Activated T-helper 17 cell treated with anti-CD3 and anti-CD28 coated beads, Interleukin-2, amount 50 U/mL, for 72 hours (primary cell): ENCODE data around the gene EN2. TPM values are rescaled to one million over a fixed set of nuclear protein-coding genes. Genes with fewer than 3 reads are reported as not detected.

Experiments
- ATAC-seq: fragments of 150-1000 bp; cut with Tn5 transposase; replicated peaks from 2 replicates; pipeline ENCODE4 v1.10.0; 2021; ENCODE audit warnings: mild to moderate bottlenecking, moderate library complexity
- H3K27ac Mint-ChIP-seq: one replicate; pipeline ENCODE4 v1.8.0; 2022; ENCODE audit warnings: mixed read lengths
- H3K27me3 Mint-ChIP-seq: one replicate; pipeline ENCODE4 v1.8.0; 2022; ENCODE audit warnings: mixed read lengths
- H3K36me3 Mint-ChIP-seq: one replicate; pipeline ENCODE4 v1.8.0; 2022; ENCODE audit warnings: low read depth, mild to moderate bottlenecking, mixed read lengths
- H3K4me1 Mint-ChIP-seq: one replicate; pipeline ENCODE4 v1.8.0; 2022; ENCODE audit warnings: mixed read lengths
- H3K4me3 Mint-ChIP-seq: one replicate; pipeline ENCODE4 v1.8.0; 2022; ENCODE audit warnings: mild to moderate bottlenecking, mixed read lengths
- H3K9me3 Mint-ChIP-seq: one replicate; pipeline ENCODE4 v1.8.0; 2022; ENCODE audit warnings: mixed read lengths
- total RNA-seq, 2 donors: library from RNA; stranded (reverse); gene quantifications; one replicate each; pipeline ENCODE4 v1.2.3, GENCODE V29; 2022

Gene EN2
- total RNA-seq, 2 donors from 2014 or later, result not detected

- peak; percentile 91 for ATAC-seq
- peaks cover 12% of the 10 kb centered on the region for H3K4me1 Mint-ChIP-seq
- peak overlapping the region; percentile 87 for H3K27ac Mint-ChIP-seq
- H3K9me3 Mint-ChIP-seq, result peaks cover 4% of the 10 kb centered on the region
- peak overlapping the region; percentile 84 for H3K4me3 Mint-ChIP-seq
- H3K27me3 Mint-ChIP-seq, result peaks cover 12% of the 10 kb centered on the region
- H3K36me3 Mint-ChIP-seq, result peaks cover 6% of the 10 kb centered on the region
These were observed 33.0 kb downstream of the EN2 start for GRCh38 chr7:155490697-155491628.

GRCh38 chr7:155491812-155492211, 33.9 kb downstream of the EN2 start:
- ATAC-seq, result no peak
- no peak overlapping the region for H3K27ac Mint-ChIP-seq
- peaks cover 6% of the 10 kb centered on the region for H3K36me3 Mint-ChIP-seq
- peak overlapping the region; percentile 84 for H3K4me3 Mint-ChIP-seq
- H3K4me1 Mint-ChIP-seq, result peaks cover 12% of the 10 kb centered on the region
- H3K27me3 Mint-ChIP-seq, result peaks cover 12% of the 10 kb centered on the region
- peaks cover 4% of the 10 kb centered on the region for H3K9me3 Mint-ChIP-seq

- peaks cover 6% of the 10 kb centered on the region for H3K36me3 Mint-ChIP-seq
- H3K27me3 Mint-ChIP-seq, result peaks cover 18% of the 10 kb centered on the region
- H3K9me3 Mint-ChIP-seq, result peaks cover 4% of the 10 kb centered on the region
- H3K27ac Mint-ChIP-seq, result no peak overlapping the region
- ATAC-seq, result no peak
- H3K4me3 Mint-ChIP-seq, result no peak overlapping the region
- peaks cover 12% of the 10 kb centered on the region for H3K4me1 Mint-ChIP-seq
These were observed 36.0 kb downstream of the EN2 start for GRCh38 chr7:155493744-155494538.

GRCh38 chr7:155494551-155494950, 36.6 kb downstream of the EN2 start:
- Mint-ChIP-seq H3K9me3 (peaks cover 4% of the 10 kb centered on the region), H3K27me3 (peaks cover 23% of the 10 kb centered on the region), H3K4me3 (no peak overlapping the region), H3K27ac (no peak overlapping the region), H3K36me3 (peaks cover 6% of the 10 kb centered on the region), H3K4me1 (peaks cover 12% of the 10 kb centered on the region)
- no peak for ATAC-seq

- peaks cover 4% of the 10 kb centered on the region for H3K9me3 Mint-ChIP-seq
- H3K4me3 Mint-ChIP-seq, result no peak overlapping the region
- peaks cover 12% of the 10 kb centered on the region for H3K4me1 Mint-ChIP-seq
- H3K27ac Mint-ChIP-seq, result no peak overlapping the region
- H3K36me3 Mint-ChIP-seq, result peaks cover 6% of the 10 kb centered on the region
- ATAC-seq, result no peak
- peaks cover 31% of the 10 kb centered on the region for H3K27me3 Mint-ChIP-seq
These were observed 37.7 kb downstream of the EN2 start for GRCh38 chr7:155495440-155496248.

- H3K36me3 Mint-ChIP-seq, result no peaks in the 10 kb centered on the region
- H3K27ac Mint-ChIP-seq, result no peak overlapping the region
- peaks cover 6% of the 10 kb centered on the region for H3K4me1 Mint-ChIP-seq
- H3K27me3 Mint-ChIP-seq, result peaks cover 34% of the 10 kb centered on the region
- no peaks in the 10 kb centered on the region for H3K9me3 Mint-ChIP-seq
- no peak overlapping the region for H3K4me3 Mint-ChIP-seq
- ATAC-seq, result no peak
These were observed 38.5 kb downstream of the EN2 start for GRCh38 chr7:155496267-155497005.

GRCh38 chr7:155497149-155497901, 39.4 kb downstream of the EN2 start:
- no peaks in the 10 kb centered on the region for H3K36me3 Mint-ChIP-seq
- ATAC-seq, result no peak
- no peaks in the 10 kb centered on the region for H3K4me1 Mint-ChIP-seq
- peaks cover 38% of the 10 kb centered on the region for H3K27me3 Mint-ChIP-seq
- H3K9me3 Mint-ChIP-seq, result no peaks in the 10 kb centered on the region
- no peak overlapping the region for H3K27ac Mint-ChIP-seq
- no peak overlapping the region for H3K4me3 Mint-ChIP-seq

GRCh38 chr7:155505422-155505793, 47.5 kb downstream of the EN2 start:
- ATAC-seq, result no peak
- peaks cover 5% of the 10 kb centered on the region for H3K4me1 Mint-ChIP-seq
- peaks cover 16% of the 10 kb centered on the region for H3K36me3 Mint-ChIP-seq
- no peak overlapping the region for H3K27ac Mint-ChIP-seq
- no peaks in the 10 kb centered on the region for H3K9me3 Mint-ChIP-seq
- H3K4me3 Mint-ChIP-seq, result no peak overlapping the region
- H3K27me3 Mint-ChIP-seq, result peaks cover 85% of the 10 kb centered on the region

- H3K4me1 Mint-ChIP-seq, result peaks cover 5% of the 10 kb centered on the region
- H3K9me3 Mint-ChIP-seq, result no peaks in the 10 kb centered on the region
- H3K27me3 Mint-ChIP-seq, result peaks cover 88% of the 10 kb centered on the region
- ATAC-seq, result no peak
- no peak overlapping the region for H3K27ac Mint-ChIP-seq
- no peak overlapping the region for H3K4me3 Mint-ChIP-seq
- H3K36me3 Mint-ChIP-seq, result peaks cover 16% of the 10 kb centered on the region
These were observed 49.0 kb downstream of the EN2 start for GRCh38 chr7:155506854-155507337.

GRCh38 chr7:155507576-155507975, 49.6 kb downstream of the EN2 start:
- Mint-ChIP-seq H3K36me3 (peaks cover 16% of the 10 kb centered on the region), H3K9me3 (no peaks in the 10 kb centered on the region), H3K4me3 (no peak overlapping the region), H3K27me3 (peaks cover 88% of the 10 kb centered on the region), H3K4me1 (peaks cover 5% of the 10 kb centered on the region), H3K27ac (no peak overlapping the region)
- no peak for ATAC-seq

GRCh38 chr7:155508376-155509358, 50.7 kb downstream of the EN2 start:
- peaks cover 5% of the 10 kb centered on the region for H3K4me1 Mint-ChIP-seq
- no peak for ATAC-seq
- H3K9me3 Mint-ChIP-seq, result no peaks in the 10 kb centered on the region
- peak overlapping the region; percentile 6 for H3K4me3 Mint-ChIP-seq
- no peak overlapping the region for H3K27ac Mint-ChIP-seq
- H3K27me3 Mint-ChIP-seq, result peaks cover 84% of the 10 kb centered on the region
- peaks cover 16% of the 10 kb centered on the region for H3K36me3 Mint-ChIP-seq

GRCh38 chr7:155509359-155509724, 51.4 kb downstream of the EN2 start:
- peaks cover 16% of the 10 kb centered on the region for H3K36me3 Mint-ChIP-seq
- peak overlapping the region; percentile 6 for H3K4me3 Mint-ChIP-seq
- H3K27ac Mint-ChIP-seq, result no peak overlapping the region
- peaks cover 5% of the 10 kb centered on the region for H3K4me1 Mint-ChIP-seq
- H3K27me3 Mint-ChIP-seq, result peaks cover 80% of the 10 kb centered on the region
- ATAC-seq, result no peak
- H3K9me3 Mint-ChIP-seq, result no peaks in the 10 kb centered on the region
